GM19238 (cell line): Measurements from ENCODE around the gene HSDL2.
A peak's percentile ranks its signal among the peaks of the same experiment; 100 is the strongest.
"Not testable (repeated sequence)": the region's sequence is repeated elsewhere in the genome, so short reads cannot be mapped to it uniquely, and the experiment has no call there.

Experiments
- DNase-seq: peaks from one replicate; pipeline ENCODE4 v3.0.0; 2011; ENCODE audit warnings: low spot score; ENCODE audit not compliant: insufficient read length

HSDL2 gene

DNA sequence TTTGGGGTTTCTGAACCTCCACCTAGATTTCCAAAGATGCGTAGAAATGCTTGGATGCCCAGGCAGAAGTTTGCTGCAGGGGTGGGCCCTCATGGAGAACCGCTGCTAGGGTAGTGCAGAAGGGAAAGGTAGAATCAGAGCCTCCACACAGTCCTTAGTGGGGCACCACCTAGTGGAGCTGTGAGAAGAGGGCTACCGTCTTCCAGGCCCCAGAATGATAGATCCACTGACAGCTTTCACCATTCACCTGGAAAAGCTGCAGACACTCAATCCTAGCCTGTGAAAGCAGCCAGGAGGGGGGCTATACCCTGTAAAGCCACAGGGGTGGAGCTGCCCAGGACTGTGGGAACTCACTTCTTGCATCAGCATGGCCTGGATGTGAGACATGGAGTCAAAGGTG lies 13.3 kb upstream of the HSDL2 start:
- DNase-seq, result no peak

DNA sequence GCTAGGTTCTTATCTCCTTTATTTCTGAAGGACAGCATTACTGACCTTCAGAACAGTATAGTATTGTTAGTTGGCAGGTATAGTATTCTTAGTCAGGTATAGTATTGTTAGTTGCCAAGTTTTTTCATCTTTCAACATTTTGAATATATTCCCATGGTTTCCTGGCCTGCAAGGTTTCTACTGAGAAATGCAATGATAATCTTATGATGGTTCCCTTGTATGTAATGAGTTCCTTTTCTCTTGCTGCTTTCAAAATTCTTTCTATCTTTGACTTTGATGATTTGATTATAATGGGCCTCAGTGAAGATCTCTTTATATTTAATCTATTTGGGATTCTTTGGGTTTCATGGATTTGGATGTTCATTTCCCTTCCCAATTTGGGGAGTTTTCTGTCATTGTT lies 12.4 kb upstream of the HSDL2 start:
- DNase-seq, result no peak

DNA sequence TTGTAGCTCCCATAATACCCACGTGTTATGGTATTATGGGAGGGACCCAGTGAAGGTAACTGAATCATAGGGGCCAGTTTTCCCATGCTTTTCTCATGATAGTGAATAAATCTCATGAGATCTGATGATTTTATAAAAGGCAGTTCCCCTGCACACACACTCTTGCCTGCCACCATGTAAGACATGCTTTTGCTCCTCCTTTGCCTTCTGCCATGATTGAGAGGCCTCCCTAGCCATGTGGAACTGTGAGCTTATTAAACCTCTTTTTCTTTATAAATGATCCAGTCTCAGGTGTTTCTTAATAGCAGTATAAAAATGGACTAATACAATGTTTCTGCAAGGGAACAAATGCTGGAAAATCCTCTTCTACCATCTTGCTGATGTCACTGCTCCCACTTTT lies 10.1 kb upstream of the HSDL2 start:
- no peak for DNase-seq

DNA sequence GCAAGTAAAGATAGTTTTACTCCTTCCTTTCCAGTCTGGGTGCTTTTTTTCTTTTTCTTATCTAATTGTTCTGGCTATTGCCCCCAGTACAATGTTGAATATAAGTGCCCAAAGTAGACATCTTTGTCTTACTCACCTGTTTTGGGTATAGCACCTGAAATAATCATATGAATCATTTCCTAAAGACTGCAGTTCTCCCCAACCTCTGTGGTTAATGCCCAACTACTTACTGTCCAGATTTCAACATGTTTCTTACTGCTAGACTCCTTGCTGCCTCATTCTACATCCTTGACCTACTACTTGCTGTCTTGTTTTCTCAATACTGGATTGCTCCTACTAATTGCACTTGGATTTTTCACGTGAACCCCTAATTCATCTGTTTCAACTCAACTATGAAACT lies 8.8 kb upstream of the HSDL2 start:
- no peak for DNase-seq

DNA sequence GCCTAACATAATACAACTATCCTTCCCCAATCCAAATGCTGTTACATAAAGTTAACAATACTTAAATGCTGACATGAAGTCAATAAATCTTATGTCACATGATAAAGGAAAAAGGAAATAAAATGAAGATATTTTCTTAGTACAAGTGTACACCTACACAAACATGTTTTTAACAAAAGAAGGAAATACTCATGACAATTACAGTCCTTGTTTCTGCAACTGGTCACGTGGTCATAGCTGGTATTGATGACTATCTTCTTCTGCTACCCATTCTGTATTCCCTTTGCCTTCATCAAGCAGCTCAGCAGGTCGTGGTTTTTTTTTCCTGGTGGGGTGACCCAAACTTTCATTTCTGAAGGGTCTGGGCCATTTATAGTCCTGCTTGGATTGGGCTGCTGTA lies 6.2 kb upstream of the HSDL2 start:
- not testable (repeated sequence) for DNase-seq

DNA sequence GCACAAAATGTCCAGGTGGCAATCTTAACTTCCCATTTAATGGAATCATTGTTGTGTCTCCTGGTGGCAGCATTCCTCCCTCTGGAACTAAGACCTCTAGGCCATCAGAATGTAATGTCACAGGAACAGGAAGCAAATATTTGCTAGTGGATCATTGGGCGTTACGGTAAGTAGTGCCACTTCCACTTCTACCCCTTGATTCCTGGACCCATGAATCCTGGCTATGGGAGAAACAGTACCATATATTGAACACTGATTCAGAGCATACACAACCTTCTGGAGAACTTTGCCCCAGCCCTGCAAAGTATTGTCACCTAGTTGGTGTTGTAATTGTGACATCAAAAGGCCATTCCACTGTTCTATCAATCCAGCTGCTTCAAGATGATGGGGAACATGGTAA lies 5.7 kb upstream of the HSDL2 start:
- not testable (repeated sequence) for DNase-seq

DNA sequence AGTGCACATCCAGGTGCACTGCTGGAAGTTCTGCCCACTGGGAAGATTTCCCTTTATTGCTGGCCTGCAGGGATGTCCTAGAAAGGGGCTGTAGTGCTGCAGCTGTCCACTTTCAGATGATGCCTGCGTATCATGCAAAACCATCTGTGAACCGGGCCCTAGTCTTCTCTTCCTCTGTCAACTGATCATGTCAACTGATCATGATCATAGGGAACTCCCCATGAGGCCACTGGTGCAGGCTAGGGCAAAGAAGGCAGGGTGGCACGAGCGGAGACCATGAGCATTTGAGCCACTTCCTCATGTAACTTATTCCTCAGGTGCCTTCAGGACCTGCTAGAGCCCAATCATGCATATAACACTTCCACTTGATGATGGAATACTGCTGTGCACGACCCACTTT lies 4.5 kb upstream of the HSDL2 start:
- no peak for DNase-seq

DNA sequence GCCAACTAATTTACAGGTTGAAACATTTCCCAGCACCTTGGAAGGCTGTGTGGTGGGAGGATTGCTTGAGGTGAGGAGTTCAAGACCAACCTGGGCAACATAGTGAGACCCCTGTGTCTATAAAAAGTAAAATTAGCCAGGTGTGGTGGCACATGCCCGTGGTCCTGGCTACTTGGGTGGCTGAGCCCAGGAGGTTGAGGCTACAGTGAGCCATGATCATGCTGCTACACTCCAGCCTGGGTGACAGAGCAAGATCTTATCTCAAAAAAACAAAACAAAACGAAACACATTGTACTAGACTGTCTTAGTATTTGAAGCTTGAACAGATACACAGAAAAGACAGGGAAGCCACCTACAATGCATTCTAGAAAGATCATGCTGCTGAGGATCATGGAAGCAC lies 2.8 kb upstream of the HSDL2 start:
- DNase-seq, result no peak

DNA sequence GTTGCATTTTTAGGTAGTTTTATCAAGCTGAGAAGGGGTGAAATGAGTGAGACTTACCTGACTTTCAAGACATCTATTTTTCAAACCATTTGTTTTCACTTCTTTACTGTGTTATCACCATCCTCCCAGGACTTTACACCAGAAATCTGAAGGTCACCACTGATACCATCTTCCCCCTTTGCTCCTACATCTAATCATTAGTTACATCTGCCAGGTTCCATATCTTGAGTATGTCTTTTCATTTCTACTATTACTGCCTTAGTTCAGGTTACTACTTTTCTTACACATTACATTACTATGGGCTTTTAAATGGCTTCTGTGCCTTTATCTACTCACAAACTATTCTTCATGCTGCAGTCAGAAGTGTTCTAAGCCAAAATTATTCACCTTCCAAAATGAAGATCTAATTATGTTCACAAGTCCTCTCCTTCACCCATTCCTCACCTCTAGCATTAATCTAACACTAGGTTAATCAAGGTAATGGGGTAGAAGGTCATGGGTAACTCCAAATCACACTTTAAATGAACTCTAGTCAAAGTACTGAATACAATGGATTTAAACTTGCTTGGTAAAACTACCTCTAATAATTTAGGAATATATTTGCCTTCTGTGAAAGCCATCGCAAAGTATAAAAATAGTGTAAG lies 2.1 kb upstream of the HSDL2 start:
- DNase-seq, result no peak

DNA sequence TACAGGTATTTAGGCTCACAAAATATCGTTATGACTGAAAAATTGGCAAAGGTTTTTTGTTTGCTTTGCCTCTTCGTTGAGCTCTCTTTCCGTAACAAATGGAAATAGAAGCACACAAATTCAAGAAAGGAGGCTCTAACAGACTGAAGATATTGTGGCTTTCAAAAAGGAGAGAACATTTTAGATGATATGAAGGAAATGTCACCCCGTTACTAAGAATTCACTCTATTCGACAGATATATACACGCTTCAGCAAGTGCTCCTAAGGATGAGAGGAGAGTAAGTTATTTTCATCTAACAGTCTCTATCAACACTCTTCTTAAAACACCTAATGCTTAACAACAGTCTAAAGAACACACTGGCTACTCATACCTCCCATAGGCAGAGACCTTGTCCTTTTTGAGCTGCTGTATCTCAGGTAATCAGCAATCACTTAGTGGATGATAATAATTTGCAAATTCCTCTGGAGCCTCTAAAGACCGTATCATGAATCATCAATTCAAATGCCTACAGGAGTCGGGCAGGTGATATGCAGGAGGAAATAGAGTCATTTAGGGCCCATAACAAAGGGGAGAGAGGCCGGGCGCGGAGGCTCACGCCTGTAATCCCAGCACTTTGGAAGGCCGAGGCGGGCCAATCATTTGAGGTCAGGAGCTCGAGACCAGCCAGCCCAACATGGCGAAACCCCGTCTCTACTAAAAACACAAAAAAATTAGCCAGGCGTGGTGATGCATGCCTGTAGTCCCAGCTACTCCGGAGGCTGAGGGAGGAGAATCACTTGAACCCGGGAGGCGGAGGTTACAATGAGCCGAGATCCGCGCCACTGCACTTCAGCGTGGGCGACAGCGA lies 1.4 kb upstream of the HSDL2 start:
- DNase-seq, result no peak

DNA sequence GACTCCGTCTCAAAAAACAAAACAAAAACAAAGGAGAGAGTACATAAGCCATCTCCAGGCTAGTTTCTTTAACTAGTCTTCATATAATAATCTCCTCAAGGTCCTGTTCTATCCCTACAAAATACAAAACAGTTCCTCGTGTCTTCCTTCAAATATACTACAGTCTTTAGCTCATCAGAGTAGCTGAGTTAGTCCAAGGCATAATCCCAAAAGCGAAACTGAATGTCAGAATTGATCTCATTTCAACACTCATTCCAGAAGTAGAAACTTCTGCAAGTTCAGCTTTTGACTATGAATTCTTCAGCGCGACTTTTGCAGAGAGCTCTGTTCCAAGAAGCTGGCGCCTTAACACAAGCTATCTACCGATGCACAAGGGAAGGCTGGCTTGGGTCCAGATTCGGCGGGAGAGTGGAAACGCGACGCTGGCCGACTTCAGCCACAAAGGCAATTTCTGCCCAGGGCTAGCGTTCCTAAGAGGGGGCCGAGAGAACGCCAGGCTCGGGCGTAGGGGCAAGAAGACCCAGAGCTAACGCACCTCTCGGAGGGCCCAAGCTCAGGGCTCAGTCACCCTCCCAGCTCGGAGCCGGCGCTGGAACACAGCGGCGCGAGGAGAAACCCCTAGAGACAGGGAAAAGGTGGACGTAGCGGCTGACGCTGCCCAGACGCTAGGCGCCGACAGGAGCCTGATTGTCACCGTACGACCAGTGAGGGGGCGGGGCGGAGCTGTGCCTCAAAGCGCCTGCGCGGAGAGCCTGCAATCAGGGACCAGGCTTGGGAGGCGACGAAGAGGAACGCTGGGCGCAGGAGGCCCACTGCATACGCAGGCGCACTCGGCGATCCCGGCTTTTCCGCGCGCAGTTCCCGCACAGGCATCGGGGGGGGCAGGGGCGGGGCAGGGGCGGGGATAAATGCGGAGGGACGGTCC lies 469 bp upstream of the HSDL2 start:
- DNase-seq, result peak; percentile 85

DNA sequence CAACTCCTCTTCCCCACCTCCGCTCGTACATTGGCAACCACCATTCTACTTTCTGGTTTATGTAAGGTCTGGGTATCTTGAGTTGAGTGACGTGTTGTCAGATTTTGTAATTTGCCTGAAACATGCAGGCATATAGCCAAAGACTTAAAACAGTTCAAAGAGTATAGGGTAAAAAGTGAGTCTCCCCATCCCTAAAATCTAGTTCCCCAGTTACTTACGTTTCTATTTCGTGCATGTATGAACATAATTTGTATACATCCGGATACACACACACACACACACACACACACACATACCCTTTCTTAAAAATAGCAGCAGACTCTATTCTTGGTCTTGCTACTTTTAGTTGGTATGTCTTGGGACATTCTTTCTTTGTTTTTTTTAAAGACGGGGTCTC lies 915 bp downstream of the HSDL2 start:
- no peak for DNase-seq

DNA sequence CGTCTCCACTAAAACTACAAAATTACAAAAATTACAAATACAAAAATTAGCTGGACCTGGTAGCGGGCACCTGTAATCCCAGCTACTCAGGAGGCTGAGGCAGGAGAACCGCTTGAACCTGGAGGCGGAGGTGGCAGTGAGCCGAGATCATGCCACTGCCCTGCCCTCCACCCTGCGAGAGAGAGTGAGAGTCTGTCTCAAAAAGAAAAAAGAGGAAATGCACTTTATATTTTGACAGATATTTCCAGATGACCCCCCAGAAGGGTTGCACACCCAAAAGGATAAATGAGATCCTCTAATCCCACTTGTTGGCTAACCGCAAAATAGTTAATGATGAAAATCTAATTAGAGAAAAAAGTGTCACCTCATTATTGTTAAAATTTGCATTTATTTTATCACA lies 2.2 kb downstream of the HSDL2 start:
- no peak for DNase-seq

DNA sequence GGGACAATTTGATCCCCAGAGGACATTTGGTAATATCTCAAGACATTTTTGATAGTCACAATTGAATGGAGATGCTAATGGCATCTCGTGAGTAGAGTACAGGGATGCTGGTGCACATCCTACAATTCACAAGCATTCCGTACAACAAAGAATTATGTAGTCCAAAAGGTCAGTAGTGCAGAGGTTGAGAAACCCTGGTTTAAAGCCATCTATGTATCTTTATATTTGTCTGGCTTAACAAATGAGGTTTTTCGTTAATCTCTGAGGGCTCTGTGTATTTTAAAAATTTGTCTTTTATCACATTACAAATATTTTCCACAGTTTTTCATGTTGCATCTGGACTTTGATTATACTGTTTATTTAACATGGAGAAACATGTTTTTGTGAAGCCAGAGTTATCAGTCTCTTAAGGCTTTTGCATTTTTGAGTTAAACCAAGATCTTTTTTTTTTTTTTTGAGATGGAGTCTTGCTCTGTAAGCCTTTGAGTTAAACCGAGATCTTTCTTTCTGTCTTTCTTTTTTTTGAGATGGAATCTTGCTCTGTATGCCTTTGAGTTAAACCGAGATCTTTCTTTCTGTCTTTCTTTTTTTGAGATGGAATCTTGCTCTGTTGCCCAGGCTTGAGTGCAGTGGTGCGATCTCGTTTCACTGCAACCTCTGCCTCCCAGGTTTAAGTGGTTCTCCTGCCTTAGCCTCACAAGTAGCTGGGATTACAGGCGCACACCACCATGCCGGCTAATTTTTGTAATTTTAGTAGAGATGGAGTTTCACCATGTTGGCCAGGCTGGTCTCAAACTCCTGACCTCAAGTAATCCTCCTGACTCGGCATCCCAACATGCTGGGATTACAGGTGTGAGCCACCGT lies 2.8 kb downstream of the HSDL2 start:
- no peak for DNase-seq

DNA sequence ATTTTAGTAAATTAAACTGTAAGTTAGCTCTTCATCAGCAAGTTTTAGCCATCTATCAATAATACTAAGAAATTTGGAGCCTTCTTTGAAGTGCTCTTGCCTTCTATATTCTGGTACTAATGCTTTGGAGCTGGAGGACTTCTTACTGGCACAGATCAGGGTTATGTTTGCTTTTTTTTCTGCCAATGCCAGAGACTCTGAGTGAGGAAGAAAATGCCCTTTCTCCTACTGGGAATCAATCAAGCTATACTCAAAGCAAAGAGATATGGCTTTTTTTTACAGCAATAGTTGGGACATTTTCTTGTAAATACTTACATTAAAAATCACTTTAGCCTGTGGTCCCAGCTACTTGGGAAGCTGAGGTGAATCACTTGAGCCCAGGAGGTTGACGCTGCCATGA lies 4.3 kb downstream of the HSDL2 start:
- DNase-seq, result no peak

DNA sequence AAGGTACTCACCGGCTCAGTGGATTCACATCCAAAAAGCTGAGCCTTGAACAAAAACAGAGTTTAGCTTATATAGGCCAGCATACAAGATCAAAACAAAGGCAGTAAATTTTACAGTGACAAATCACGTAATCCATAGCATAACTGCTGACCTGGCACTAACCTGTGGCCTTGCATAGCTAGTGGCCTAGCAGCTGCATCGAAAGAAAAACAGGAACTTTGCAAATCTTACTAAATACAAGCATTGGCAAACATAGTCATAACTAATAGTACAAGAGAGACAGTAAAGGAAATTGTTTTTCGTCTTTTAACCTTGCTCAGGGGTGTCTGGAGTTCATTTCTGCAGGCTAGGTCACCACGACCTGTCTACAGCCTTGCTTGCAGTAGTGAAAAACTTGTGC lies 4.8 kb downstream of the HSDL2 start:
- DNase-seq, result no peak

DNA sequence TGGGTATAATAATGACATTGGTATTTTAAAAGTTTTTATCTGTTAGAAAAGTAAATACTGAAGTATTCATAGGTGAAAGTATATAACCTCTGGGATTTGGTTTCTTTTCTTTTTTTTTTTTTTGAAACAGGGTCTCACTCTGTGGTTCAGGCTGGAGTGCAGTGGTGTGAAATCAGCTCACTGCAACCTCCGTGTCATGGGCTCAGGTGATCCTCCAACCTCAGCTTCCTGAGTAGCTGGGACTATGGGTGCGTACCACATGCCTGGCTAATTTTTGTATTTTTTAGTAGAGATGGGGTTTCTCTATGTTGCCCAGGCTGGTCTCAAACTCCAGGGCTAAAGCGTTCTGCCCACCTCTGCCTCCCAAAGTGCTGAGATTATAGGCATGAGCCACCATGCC lies 7.2 kb downstream of the HSDL2 start:
- no peak for DNase-seq

DNA sequence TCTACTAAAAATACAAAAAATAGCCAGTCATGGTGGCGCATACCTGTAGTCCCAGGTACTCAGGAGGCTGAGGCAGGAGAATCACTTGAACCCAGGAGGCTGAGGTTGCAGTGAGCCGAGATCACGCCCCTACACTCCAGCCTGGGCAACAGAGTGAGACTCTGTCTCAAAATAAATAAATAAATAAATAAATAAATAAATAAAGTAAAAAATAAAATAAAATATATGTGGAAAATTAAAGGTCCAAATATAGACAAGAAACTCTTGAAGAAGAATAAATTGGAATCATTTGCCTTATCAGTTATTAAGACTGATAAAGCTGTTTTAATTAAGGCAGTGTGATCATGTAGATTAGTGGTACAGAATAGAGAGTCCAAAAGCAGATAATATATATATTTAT lies 10.0 kb downstream of the HSDL2 start:
- DNase-seq, result not testable (repeated sequence)

DNA sequence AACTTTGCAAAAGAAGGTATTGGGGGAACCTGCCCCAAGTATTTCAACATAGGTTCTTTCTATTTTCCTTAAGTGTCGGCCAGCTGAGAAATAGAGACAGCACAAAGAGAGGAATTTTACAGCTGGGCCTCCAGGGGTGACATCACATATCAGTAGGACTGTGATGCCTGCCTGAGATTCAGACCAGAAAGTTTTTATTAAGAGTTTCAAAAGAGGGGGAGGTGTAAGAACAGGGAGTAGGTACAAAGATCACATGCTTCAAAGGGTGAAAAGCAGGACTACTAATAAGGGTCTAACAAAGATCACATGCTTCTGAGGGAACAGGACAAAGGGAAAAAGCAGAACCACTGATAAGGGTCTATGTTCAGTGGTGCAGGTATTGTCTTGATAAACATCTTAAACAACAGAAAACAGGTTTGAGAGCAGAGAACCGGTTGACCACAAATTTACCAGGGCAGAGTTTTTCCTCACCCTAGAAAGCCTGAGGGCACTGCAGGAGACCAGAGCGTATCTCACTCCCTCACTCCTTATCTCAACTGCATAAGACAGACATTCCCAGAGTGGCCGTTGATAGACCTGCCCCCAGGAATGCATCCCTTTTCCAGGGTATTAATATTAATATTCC lies 12.1 kb downstream of the HSDL2 start:
- DNase-seq, result not testable (repeated sequence)

DNA sequence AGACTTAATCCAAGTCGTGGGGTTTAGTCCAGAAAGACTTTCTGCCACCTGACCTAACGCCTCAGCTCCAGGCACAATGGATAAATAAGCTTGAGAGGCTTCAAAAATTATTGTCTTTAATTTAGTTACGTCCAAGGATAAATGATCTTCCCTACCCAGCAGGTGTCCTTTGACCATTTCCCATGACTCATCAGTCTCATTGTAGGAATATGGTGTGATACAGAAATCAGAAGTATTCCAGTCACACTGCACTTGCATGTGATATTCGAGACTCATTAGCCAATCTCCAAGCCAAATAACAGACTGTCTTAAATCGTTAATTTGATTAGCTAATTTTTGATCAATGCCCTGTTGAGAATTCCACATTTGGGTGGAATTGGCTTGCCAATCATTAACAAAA lies 13.2 kb downstream of the HSDL2 start:
- DNase-seq, result not testable (repeated sequence)

DNA sequence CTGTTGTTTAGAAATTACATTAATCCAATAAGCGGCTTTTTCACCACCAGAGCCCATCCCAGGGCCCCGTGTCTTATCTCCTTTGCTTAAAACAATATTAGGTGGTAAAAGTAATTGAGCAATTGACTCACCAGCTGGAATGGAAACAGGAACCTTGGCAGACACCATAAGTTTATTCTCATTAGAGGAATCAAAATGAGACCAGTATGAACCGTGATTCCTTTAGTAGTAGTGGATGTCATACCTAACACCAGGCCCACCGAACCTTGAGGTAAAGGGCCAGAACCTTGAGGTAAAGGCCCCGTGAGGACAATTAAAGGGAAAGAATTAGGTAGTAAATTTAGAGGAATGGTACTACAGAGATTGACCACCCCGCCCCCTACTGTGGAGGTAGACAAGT lies 16.5 kb downstream of the HSDL2 start:
- no peak for DNase-seq
